Aorta (tissue), 5 donors: ENCODE measurements around the gene ARL4A. TPM values are rescaled to one million over a fixed set of nuclear protein-coding genes. Genes with fewer than 3 reads are reported as not detected.
A peak's percentile ranks its signal among the peaks of the same experiment; 100 is the strongest.

Source experiments
- ATAC-seq: fragments of 200-7000 bp; cut with Tn5 transposase; one replicate; pipeline ENCODE4 v1.9.1; 2022; ENCODE audit warnings: moderate library complexity; ENCODE audit not compliant: low FRiP score
- DNase-seq, 2 donors: peaks; one replicate each; pipeline ENCODE4 v3.0.0-alpha.2; 2020
- H3K27ac ChIP-seq, 2 donors: one replicate each; pipeline ENCODE4 v1.5.1; 2013; ENCODE audit warnings: low read length in 2 of 2, mild to moderate bottlenecking in 2 of 2, moderate library complexity in 2 of 2, control low read depth in 1 of 2, inconsistent platforms in 1 of 2, low read depth in 1 of 2
- H3K27me3 ChIP-seq, 2 donors: one replicate each; pipeline ENCODE4 v1.6.1; 2013; ENCODE audit warnings: control low read depth in 1 of 2, low read length in 1 of 2, mild to moderate bottlenecking in 1 of 2, moderate library complexity in 1 of 2; ENCODE audit not compliant: insufficient read depth in 2 of 2, control insufficient read depth in 1 of 2
- H3K36me3 ChIP-seq, 2 donors: one replicate each; pipeline ENCODE4 v1.6.1; 2013; ENCODE audit warnings: control low read depth in 1 of 2, low read length in 1 of 2, mild to moderate bottlenecking in 1 of 2; ENCODE audit not compliant: insufficient read depth in 2 of 2, control insufficient read depth in 1 of 2
- H3K4me1 ChIP-seq, 2 donors: one replicate each; pipeline ENCODE4 v1.6.1; 2013; ENCODE audit warnings: low read length in 2 of 2, control low read depth in 1 of 2, mild to moderate bottlenecking in 1 of 2, moderate library complexity in 1 of 2; ENCODE audit not compliant: insufficient read depth in 2 of 2, control insufficient read depth in 1 of 2
- H3K4me3 ChIP-seq, 2 donors: one replicate each; pipeline ENCODE4 v1.5.1; 2013; ENCODE audit warnings: low read length in 2 of 2, control low read depth in 1 of 2, mild to moderate bottlenecking in 1 of 2
- H3K9me3 ChIP-seq: one replicate; pipeline ENCODE4 v1.6.1; 2013; ENCODE audit warnings: mild to moderate bottlenecking, low read length; ENCODE audit not compliant: control insufficient read depth
- WGBS, 2 donors: extraction: QIAGEN DNeasy Blood & Tissue Kit; methylation state at CpG; one replicate each; pipeline ENCODE4 v1.1.7; 2013; 5-methylcytosine and 5-hydroxymethylcytosine counted together
- intact Hi-C, 2 donors: fragments of 100-400 bp; cut with DNase I; formaldehyde crosslinking; loops; one replicate each; pipeline versions ENCODE4 v1.14.2 to v1.15.0; 2022
- polyA plus RNA-seq, 2 donors: library from polyadenylated mRNA; stranded (reverse); fragments of 200-250 nt; gene quantifications; one replicate each; pipeline ENCODE4 v1.2.3, GENCODE V29; 2013
- total RNA-seq, 2 donors: library from RNA; stranded (reverse); fragmentation: NEBNext Ultra II Directional; extraction: Animal tissue kit (Norgen Biotek cat#: 25700); gene quantifications; one replicate each; pipeline ENCODE4 v1.2.1, GENCODE V29; 2021
- donor health status: healthy with polysubstance abuse.
- donor health status: Bipolar disorder and iron deficiency.
- donor health status: DM: no; HTN: no; CAD: no.
- donor health status: DM: no; HTN: no; CAD: no.
- donor health status: DM: yes; HTN: yes; CAD: no.

ARL4A gene
- total and polyA plus RNA-seq, 4 donors, result 2.7 to 40.4 (median 28.1) TPM

GRCh38 chr7:12715372-12716133, 28.1 kb downstream of the ARL4A start:
- peak; percentile 82 for ATAC-seq

GRCh38 chr7:12716134-12716681, 28.8 kb downstream of the ARL4A start:
- H3K4me1 ChIP-seq, result no peaks in the 10 kb centered on the region
- H3K27me3 ChIP-seq, result no peaks in the 10 kb centered on the region
- H3K27ac ChIP-seq, result no peak overlapping the region
- H3K4me3 ChIP-seq, result no peak overlapping the region
- 88 to 94% methylated on average over 7 of the region's 7 CpGs for WGBS, 2 donors
- intact Hi-C loops, result no loop called here
- no peaks in the 10 kb centered on the region for H3K9me3 ChIP-seq
- DNase-seq (no peak), ATAC-seq (no peak)
- H3K36me3 ChIP-seq, result no peaks in the 10 kb centered on the region

More at GRCh38 chr7:12715372-12716133, 28.1 kb downstream of the ARL4A start:
- peak in 1 of 2 donors; percentile 63 for DNase-seq
- WGBS, 2 donors, result 26 to 35% methylated on average over 12 of the region's 12 CpGs
- Histone ChIP-seq H3K36me3 (no peaks in the 10 kb centered on the region), H3K9me3 (no peaks in the 10 kb centered on the region), H3K4me3 (no peak overlapping the region), H3K27me3 (no peaks in the 10 kb centered on the region), H3K4me1 (no peaks in the 10 kb centered on the region), H3K27ac (no peak overlapping the region)
- intact Hi-C loops, result no loop called here

GRCh38 chr7:12716722-12717121, 29.3 kb downstream of the ARL4A start:
- ATAC-seq (no peak), DNase-seq (no peak)
- no peaks in the 10 kb centered on the region for H3K4me1 ChIP-seq
- H3K36me3 ChIP-seq, result no peaks in the 10 kb centered on the region
- no peak overlapping the region for H3K4me3 ChIP-seq
- H3K27me3 ChIP-seq, result no peaks in the 10 kb centered on the region
- intact Hi-C loops, result no loop called here
- no peak overlapping the region for H3K27ac ChIP-seq
- no peaks in the 10 kb centered on the region for H3K9me3 ChIP-seq
- 83 to 91% methylated on average over 3 of the region's 3 CpGs for WGBS, 2 donors

- Histone ChIP-seq H3K9me3 (no peaks in the 10 kb centered on the region), H3K36me3 (no peaks in the 10 kb centered on the region), H3K27me3 (no peaks in the 10 kb centered on the region), H3K27ac (peak overlapping the region; percentile 15 to 50), H3K4me3 (no peak overlapping the region), H3K4me1 (no peaks in the 10 kb centered on the region)
- intact Hi-C loops, result no loop called here
- DNase-seq (no peak), ATAC-seq (peak; percentile 63)
- 13 to 22% methylated on average over 5 of the region's 5 CpGs for WGBS, 2 donors
These were observed 31.9 kb downstream of the ARL4A start for GRCh38 chr7:12719141-12719919.

- ATAC-seq (peak; percentile 56), DNase-seq (no peak)
- Histone ChIP-seq H3K4me3 (no peak overlapping the region), H3K27me3 (no peaks in the 10 kb centered on the region), H3K27ac (no peak overlapping the region), H3K36me3 (no peaks in the 10 kb centered on the region), H3K4me1 (no peaks in the 10 kb centered on the region), H3K9me3 (no peaks in the 10 kb centered on the region)
- intact Hi-C loops, result no loop called here
- WGBS, 2 donors, result 77 to 80% methylated on average over 17 of the region's 17 CpGs
These were observed 32.8 kb downstream of the ARL4A start for GRCh38 chr7:12719981-12720865.

- no peaks in the 10 kb centered on the region for H3K36me3 ChIP-seq
- DNase-seq (no peak), ATAC-seq (no peak)
- 94% methylated on average over 6 of the region's 6 CpGs for WGBS, 2 donors
- H3K4me3 ChIP-seq, result no peak overlapping the region
- no peaks in the 10 kb centered on the region for H3K27me3 ChIP-seq
- intact Hi-C loops, result no loop called here
- no peaks in the 10 kb centered on the region for H3K4me1 ChIP-seq
- no peak overlapping the region for H3K27ac ChIP-seq
- no peaks in the 10 kb centered on the region for H3K9me3 ChIP-seq
These were observed 33.9 kb downstream of the ARL4A start for GRCh38 chr7:12721286-12721830.

GRCh38 chr7:12722136-12722535, 34.7 kb downstream of the ARL4A start:
- Histone ChIP-seq H3K4me3 (no peak overlapping the region), H3K27ac (no peak overlapping the region), H3K36me3 (no peaks in the 10 kb centered on the region), H3K27me3 (no peaks in the 10 kb centered on the region), H3K9me3 (no peaks in the 10 kb centered on the region), H3K4me1 (peaks cover 0 to 3% of the 10 kb centered on the region in 2 donors)
- ATAC-seq (no peak), DNase-seq (no peak)
- WGBS, 2 donors, result 87 to 89% methylated on average over 2 of the region's 2 CpGs
- intact Hi-C loops, result no loop called here
